NT2/D1 (cell line): ENCODE data around the gene OR2AJ1.

Source experiments
- SUZ12 ChIP-seq: IDR thresholded peaks from 2 replicates; pipeline ENCODE4 v1.6.1; 2011; ENCODE audit not compliant: insufficient read length, insufficient read depth; ENCODE audit errors: extremely low read depth
- YY1 ChIP-seq: IDR thresholded peaks from 2 replicates; pipeline ENCODE4 v1.6.1; 2011; ENCODE audit not compliant: insufficient read length, insufficient read depth
- ZNF274 ChIP-seq: IDR thresholded peaks from 2 replicates; pipeline ENCODE4 v1.6.1; 2011; ENCODE audit warnings: mild to moderate bottlenecking, low read depth, low read length

DNA sequence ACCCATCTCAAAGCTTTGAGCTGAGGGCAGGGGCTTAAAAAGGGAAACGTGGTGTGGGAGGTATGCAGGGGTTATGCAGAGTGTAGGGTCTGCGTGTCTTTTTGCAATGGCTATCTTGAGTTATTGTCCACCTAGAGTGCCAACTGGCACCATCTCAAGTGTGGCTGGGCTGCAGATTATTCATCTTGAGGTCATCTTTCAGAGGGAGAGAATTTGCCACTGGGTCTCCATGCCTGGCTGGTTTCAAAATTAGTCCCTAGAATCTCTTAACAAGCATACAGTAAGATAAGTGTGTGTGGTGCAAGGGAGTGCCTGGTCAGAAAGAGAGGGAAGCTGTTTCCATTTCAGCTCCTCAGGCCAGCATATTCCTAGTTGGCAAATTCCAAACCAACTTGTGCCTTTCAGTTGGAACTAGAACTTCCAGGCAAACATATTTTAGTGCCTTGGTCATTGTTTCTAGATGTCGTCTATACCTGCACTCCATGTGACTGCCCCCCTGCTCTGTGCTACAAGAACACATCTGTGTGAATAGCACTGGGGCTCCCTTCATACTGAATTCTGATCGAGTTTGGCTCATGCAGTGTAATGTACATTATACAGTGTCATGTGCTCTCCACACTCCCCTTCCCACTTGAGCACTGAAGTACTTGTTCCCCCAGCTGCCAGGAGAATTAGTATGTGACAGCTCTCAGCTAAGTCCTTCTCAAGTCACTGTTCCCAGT lies 9.6 kb upstream of the OR2AJ1 start:
- TF ChIP-seq ZNF274 (no peak), YY1 (no peak), SUZ12 (no peak)
